ENCODE measurements around the gene LAMA2. TPM values are rescaled to one million over a fixed set of nuclear protein-coding genes. Genes with fewer than 3 reads are reported as not detected.

The LAMA2 gene
- total RNA-seq, 1 experiment from 2014 or later, result 2.2 TPM

- CTCF ChIA-PET, result no interaction called here
Observed at GRCh38 chr6:129207832-129208231, 324.9 kb downstream of the LAMA2 start.

DNA sequence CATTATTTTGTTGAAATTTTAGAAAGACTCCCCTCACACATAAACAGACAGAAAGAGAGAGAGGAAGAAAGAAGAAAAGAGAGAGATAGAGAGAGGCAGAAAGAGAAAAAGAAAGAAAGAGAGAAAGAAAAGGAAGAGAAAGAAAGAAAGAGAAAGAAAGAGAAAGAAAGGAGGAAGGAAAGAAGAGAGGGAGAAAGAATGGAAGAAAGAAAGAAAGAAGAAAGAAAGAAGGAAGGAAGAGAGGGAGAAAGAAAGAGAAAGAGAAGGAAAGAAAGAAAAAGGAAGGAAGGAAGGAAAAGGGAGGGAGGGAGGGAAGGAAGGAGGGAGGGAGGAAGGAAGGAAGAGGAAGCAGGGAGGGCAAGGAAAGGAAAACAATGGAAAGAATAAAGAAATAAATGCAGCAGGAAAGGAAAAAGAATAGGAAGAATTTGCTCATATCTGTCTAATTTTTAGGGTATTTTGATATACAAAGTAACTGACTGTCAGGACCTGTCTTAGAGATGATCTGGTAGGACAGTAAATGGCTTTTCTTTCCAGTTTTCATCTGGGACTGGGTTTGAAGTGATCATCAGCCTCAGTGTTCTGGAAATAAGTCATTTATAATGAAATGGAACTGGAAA lies 325.6 kb downstream of the LAMA2 start:
- H3K27me3 Mint-ChIP-seq (ENCODE audit: insufficient read depth, unreplicated experiment), result peaks cover 56% of the 10 kb centered on the region
- intact Hi-C loops (cut with micrococcal nuclease), result no loop called here
- no TSS peak for BruUV-seq (replicated peaks)
- no peak overlapping the region for H3K4me3 Mint-ChIP-seq (ENCODE audit: unreplicated experiment)
- ChIA-PET POLR2A (no interaction called here), CTCF (no interaction called here)
- no peaks in the 10 kb centered on the region for H3K36me3 Mint-ChIP-seq (ENCODE audit: insufficient read depth, unreplicated experiment)
- no peaks in the 10 kb centered on the region for H3K4me1 Mint-ChIP-seq (ENCODE audit: insufficient read depth, unreplicated experiment)
- DNase-seq (ENCODE audit: unreplicated experiment), result no peak
- TF ChIP-seq, protein P1, sequence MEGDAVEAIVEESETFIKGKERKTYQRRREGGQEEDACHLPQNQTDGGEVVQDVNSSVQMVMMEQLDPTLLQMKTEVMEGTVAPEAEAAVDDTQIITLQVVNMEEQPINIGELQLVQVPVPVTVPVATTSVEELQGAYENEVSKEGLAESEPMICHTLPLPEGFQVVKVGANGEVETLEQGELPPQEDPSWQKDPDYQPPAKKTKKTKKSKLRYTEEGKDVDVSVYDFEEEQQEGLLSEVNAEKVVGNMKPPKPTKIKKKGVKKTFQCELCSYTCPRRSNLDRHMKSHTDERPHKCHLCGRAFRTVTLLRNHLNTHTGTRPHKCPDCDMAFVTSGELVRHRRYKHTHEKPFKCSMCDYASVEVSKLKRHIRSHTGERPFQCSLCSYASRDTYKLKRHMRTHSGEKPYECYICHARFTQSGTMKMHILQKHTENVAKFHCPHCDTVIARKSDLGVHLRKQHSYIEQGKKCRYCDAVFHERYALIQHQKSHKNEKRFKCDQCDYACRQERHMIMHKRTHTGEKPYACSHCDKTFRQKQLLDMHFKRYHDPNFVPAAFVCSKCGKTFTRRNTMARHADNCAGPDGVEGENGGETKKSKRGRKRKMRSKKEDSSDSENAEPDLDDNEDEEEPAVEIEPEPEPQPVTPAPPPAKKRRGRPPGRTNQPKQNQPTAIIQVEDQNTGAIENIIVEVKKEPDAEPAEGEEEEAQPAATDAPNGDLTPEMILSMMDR (IDR thresholded peaks at IDR 0.05; ENCODE audit: unreplicated experiment), result no peak
- H3K27ac Mint-ChIP-seq (ENCODE audit: low read depth, unreplicated experiment), result no peak overlapping the region
- no peaks in the 10 kb centered on the region for H3K9me3 Mint-ChIP-seq (ENCODE audit: unreplicated experiment)

More at GRCh38 chr6:129207832-129208231, 324.9 kb downstream of the LAMA2 start:
- TF ChIP-seq, protein P1 (IDR thresholded peaks at IDR 0.05; ENCODE audit: unreplicated experiment), result no peak
- Mint-ChIP-seq H3K9me3 (ENCODE audit: unreplicated experiment) (no peaks in the 10 kb centered on the region), H3K27ac (ENCODE audit: low read depth, unreplicated experiment) (no peak overlapping the region), H3K4me1 (ENCODE audit: insufficient read depth, unreplicated experiment) (no peaks in the 10 kb centered on the region), H3K36me3 (ENCODE audit: insufficient read depth, unreplicated experiment) (no peaks in the 10 kb centered on the region), H3K4me3 (ENCODE audit: unreplicated experiment) (no peak overlapping the region), H3K27me3 (ENCODE audit: insufficient read depth, unreplicated experiment) (peaks cover 62% of the 10 kb centered on the region)
- intact Hi-C loops (cut with micrococcal nuclease), result no loop called here
- no TSS peak for BruUV-seq (replicated peaks)
- POLR2A ChIA-PET, result no interaction called here
- no peak for DNase-seq (ENCODE audit: unreplicated experiment)

DNA sequence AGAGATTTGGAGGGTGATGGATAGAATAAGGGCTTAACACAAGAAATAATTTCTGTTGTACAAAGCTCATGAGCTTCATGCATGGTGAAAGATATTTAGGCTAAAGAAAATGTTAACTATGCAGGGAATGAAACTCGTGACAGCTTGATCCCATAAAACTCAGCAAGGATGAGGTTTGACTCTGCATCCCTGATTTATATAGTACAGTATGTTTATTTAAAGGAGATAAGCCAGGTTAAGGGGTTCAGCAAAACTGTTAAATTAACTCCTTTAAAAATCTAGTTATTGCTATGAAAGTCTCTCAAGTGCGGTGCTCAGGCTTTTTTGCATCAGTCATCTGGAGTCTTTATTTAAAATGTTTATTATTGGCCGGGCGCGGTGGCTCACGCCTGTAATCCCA lies 326.4 kb downstream of the LAMA2 start:
- peaks cover 56% of the 10 kb centered on the region for H3K27me3 Mint-ChIP-seq (ENCODE audit: insufficient read depth, unreplicated experiment)
- TF ChIP-seq, protein P1 (IDR thresholded peaks at IDR 0.05; ENCODE audit: unreplicated experiment), result no peak
- H3K27ac Mint-ChIP-seq (ENCODE audit: low read depth, unreplicated experiment), result no peak overlapping the region
- H3K9me3 Mint-ChIP-seq (ENCODE audit: unreplicated experiment), result no peaks in the 10 kb centered on the region
- POLR2A ChIA-PET, result no interaction called here
- CTCF ChIA-PET, result interaction anchor here (0.6 kb wide), 1 partner anchor 117 kb away, joined by 3 read pairs; no protein-coding TSS in a partner anchor
- no peak for DNase-seq (ENCODE audit: unreplicated experiment)
- no peaks in the 10 kb centered on the region for H3K36me3 Mint-ChIP-seq (ENCODE audit: insufficient read depth, unreplicated experiment)
- no peaks in the 10 kb centered on the region for H3K4me1 Mint-ChIP-seq (ENCODE audit: insufficient read depth, unreplicated experiment)
- intact Hi-C loops (cut with micrococcal nuclease), result no loop called here
- no peak overlapping the region for H3K4me3 Mint-ChIP-seq (ENCODE audit: unreplicated experiment)
- BruUV-seq (replicated peaks), result no TSS peak

DNA sequence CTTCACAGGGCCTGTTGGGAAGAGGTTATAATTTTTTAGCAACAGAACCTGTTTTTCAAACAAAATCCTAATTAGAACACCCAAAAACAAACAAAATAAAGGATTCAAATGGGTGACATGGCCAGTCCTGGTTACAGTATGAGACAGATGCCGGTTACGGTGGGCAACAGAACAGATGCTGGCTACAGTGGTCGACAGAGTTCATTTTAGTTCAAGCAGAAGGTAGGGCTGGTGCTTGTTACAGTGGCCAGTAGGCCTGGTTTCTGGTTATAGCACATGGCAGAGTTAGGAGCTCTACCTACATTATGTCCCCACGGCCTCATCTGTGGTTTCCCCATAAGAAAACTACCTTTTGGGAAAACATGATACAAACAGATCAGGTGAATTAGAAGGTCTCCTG lies 327.7 kb downstream of the LAMA2 start:
- Mint-ChIP-seq H3K27ac (ENCODE audit: low read depth, unreplicated experiment) (no peak overlapping the region), H3K27me3 (ENCODE audit: insufficient read depth, unreplicated experiment) (peaks cover 50% of the 10 kb centered on the region), H3K4me1 (ENCODE audit: insufficient read depth, unreplicated experiment) (no peaks in the 10 kb centered on the region), H3K36me3 (ENCODE audit: insufficient read depth, unreplicated experiment) (no peaks in the 10 kb centered on the region), H3K9me3 (ENCODE audit: unreplicated experiment) (no peaks in the 10 kb centered on the region), H3K4me3 (ENCODE audit: unreplicated experiment) (no peak overlapping the region)
- CTCF ChIA-PET, result interaction anchor here (0.6 to 1.0 kb wide), 2 partner anchors 32 to 687 kb away, joined by 3 read pairs; no protein-coding TSS in a partner anchor
- no TSS peak for BruUV-seq (replicated peaks)
- POLR2A ChIA-PET, result no interaction called here
- DNase-seq (ENCODE audit: unreplicated experiment), result no peak
- TF ChIP-seq, protein P1 (IDR thresholded peaks at IDR 0.05; ENCODE audit: unreplicated experiment), result no peak
- intact Hi-C loops (cut with micrococcal nuclease), result no loop called here
